ENCODE results near the gene NEBL.

Gene NEBL

GRCh38 chr10:20858292-20859124 lies 38.6 kb downstream of the NEBL start:
- peak; percentile 12 for DNase-seq

GRCh38 chr10:20856484-20856883 lies 40.6 kb downstream of the NEBL start:
- DNase-seq = no peak

- no peak for DNase-seq
These were observed 41.6 kb downstream of the NEBL start for GRCh38 chr10:20855398-20856038.

GRCh38 chr10:20853276-20853675 lies 43.8 kb downstream of the NEBL start:
- no peak for DNase-seq

GRCh38 chr10:20852303-20852702 lies 44.8 kb downstream of the NEBL start:
- no peak for DNase-seq

- DNase-seq = no peak
These were observed 49.6 kb downstream of the NEBL start for GRCh38 chr10:20847512-20847911.

GRCh38 chr10:20846263-20846662 lies 50.8 kb downstream of the NEBL start:
- DNase-seq = no peak

- DNase-seq = no peak
These were observed 55.7 kb downstream of the NEBL start for GRCh38 chr10:20841419-20841818.

GRCh38 chr10:20839910-20840309 lies 57.2 kb downstream of the NEBL start:
- DNase-seq = no peak

- DNase-seq = no peak
These were observed 58.0 kb downstream of the NEBL start for GRCh38 chr10:20839141-20839540.

GRCh38 chr10:20836401-20836800 lies 60.7 kb downstream of the NEBL start:
- DNase-seq = no peak

GRCh38 chr10:20835335-20835734 lies 61.8 kb downstream of the NEBL start:
- no peak for DNase-seq

GRCh38 chr10:20834825-20835224 lies 62.3 kb downstream of the NEBL start:
- DNase-seq = no peak

- DNase-seq = no peak
These were observed 74.3 kb downstream of the NEBL start for GRCh38 chr10:20822825-20823224.

- no peak for DNase-seq
These were observed 79.5 kb downstream of the NEBL start for GRCh38 chr10:20817646-20818045.

GRCh38 chr10:20817116-20817515 lies 80.0 kb downstream of the NEBL start:
- no peak for DNase-seq

- no peak for DNase-seq
These were observed 83.0 kb downstream of the NEBL start for GRCh38 chr10:20814116-20814515.

- no peak for DNase-seq
These were observed 86.0 kb downstream of the NEBL start for GRCh38 chr10:20811131-20811530.

GRCh38 chr10:20809631-20810030 lies 87.5 kb downstream of the NEBL start:
- no peak for DNase-seq

- no peak for DNase-seq
These were observed 90.6 kb downstream of the NEBL start for GRCh38 chr10:20806487-20806886.

- DNase-seq = no peak
These were observed 99.8 kb downstream of the NEBL start for GRCh38 chr10:20797290-20797689.

GRCh38 chr10:20795391-20795790 lies 101.7 kb downstream of the NEBL start:
- no peak for DNase-seq

- DNase-seq = no peak
These were observed 111.9 kb downstream of the NEBL start for GRCh38 chr10:20785174-20785573.

- no peak for DNase-seq
These were observed 118.9 kb downstream of the NEBL start for GRCh38 chr10:20778008-20778757.
